Measurements from ENCODE around the gene VIL1. TPM values are rescaled to one million over a fixed set of nuclear protein-coding genes. Genes with fewer than 3 reads are reported as not detected.

The VIL1 gene
- total RNA-seq, 4 donors from 2014 or later = 0.21 to 3.3 (median 1.1) TPM

DNA sequence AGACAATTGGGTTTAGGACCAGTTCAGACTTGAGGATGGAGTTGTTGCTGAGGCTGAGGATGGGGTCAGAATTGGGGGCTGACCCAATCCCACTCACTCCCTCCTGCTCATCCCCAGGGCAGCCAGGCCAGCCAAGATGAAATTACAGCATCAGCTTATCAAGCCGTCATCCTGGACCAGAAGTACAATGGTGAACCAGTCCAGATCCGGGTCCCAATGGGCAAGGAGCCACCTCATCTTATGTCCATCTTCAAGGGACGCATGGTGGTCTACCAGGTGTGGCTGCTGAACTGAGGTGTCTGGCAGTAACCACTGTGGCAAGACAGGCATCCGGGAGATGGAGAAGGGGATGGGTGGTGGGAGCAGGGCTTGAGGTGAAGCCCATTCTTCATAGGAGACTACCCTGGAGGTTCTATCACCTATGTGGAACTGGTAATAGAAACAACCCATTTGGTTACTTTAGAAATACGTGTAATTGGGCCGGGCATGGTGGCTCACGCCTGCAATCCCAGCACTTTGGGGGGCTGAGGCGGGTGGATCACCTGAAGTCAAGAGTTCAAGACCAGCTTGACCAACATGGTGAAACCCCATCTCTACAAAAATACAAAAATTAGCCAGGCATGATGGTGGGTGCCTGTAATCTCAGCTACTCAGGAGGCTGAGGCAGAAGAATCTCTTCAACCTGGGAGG is 13.9 kb downstream of the VIL1 start:
- WGBS = 84% methylated on average over 8 of the region's 8 CpGs
- Histone ChIP-seq H3K36me3 (no peaks in the 10 kb centered on the region), H3K27me3 (no peaks in the 10 kb centered on the region), H3K9me3 (no peaks in the 10 kb centered on the region), H3K4me1 (no peaks in the 10 kb centered on the region), H3K27ac (no peak overlapping the region), H3K4me3 (no peak overlapping the region)
- TF ChIP-seq POLR2A (IDR thresholded peaks at IDR 0.05) = no peak
- peak; percentile 45 to 56 for DNase-seq (ENCODE audit: low spot score in 2 of 2)

DNA sequence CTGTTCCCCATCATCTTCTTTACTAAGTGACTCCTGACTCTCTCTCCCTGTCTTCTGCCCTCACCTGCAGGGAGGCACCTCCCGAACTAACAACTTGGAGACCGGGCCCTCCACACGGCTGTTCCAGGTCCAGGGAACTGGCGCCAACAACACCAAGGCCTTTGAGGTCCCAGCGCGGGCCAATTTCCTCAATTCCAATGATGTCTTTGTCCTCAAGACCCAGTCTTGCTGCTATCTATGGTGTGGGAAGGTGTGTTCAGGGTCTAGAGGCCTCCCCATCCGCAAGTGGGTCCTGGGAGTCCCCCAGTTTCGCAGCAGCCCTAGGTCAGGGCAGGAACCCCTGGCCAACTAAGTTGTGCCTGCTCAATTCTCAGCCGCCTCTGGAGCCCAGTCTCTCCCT is 15.5 kb downstream of the VIL1 start:
- Histone ChIP-seq H3K36me3 (no peaks in the 10 kb centered on the region), H3K4me3 (no peak overlapping the region), H3K4me1 (no peaks in the 10 kb centered on the region), H3K27ac (no peak overlapping the region), H3K9me3 (no peaks in the 10 kb centered on the region), H3K27me3 (no peaks in the 10 kb centered on the region)
- TF ChIP-seq POLR2A (IDR thresholded peaks at IDR 0.05) (no peak), EP300 (IDR thresholded peaks at IDR 0.05) (no peak)
- TF ChIP-seq, protein P1, sequence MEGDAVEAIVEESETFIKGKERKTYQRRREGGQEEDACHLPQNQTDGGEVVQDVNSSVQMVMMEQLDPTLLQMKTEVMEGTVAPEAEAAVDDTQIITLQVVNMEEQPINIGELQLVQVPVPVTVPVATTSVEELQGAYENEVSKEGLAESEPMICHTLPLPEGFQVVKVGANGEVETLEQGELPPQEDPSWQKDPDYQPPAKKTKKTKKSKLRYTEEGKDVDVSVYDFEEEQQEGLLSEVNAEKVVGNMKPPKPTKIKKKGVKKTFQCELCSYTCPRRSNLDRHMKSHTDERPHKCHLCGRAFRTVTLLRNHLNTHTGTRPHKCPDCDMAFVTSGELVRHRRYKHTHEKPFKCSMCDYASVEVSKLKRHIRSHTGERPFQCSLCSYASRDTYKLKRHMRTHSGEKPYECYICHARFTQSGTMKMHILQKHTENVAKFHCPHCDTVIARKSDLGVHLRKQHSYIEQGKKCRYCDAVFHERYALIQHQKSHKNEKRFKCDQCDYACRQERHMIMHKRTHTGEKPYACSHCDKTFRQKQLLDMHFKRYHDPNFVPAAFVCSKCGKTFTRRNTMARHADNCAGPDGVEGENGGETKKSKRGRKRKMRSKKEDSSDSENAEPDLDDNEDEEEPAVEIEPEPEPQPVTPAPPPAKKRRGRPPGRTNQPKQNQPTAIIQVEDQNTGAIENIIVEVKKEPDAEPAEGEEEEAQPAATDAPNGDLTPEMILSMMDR (IDR thresholded peaks at IDR 0.05) = no peak
- peak; percentile 36 to 68 for DNase-seq (ENCODE audit: low spot score in 2 of 2)
- 89% methylated on average over 9 of the region's 9 CpGs for WGBS

DNA sequence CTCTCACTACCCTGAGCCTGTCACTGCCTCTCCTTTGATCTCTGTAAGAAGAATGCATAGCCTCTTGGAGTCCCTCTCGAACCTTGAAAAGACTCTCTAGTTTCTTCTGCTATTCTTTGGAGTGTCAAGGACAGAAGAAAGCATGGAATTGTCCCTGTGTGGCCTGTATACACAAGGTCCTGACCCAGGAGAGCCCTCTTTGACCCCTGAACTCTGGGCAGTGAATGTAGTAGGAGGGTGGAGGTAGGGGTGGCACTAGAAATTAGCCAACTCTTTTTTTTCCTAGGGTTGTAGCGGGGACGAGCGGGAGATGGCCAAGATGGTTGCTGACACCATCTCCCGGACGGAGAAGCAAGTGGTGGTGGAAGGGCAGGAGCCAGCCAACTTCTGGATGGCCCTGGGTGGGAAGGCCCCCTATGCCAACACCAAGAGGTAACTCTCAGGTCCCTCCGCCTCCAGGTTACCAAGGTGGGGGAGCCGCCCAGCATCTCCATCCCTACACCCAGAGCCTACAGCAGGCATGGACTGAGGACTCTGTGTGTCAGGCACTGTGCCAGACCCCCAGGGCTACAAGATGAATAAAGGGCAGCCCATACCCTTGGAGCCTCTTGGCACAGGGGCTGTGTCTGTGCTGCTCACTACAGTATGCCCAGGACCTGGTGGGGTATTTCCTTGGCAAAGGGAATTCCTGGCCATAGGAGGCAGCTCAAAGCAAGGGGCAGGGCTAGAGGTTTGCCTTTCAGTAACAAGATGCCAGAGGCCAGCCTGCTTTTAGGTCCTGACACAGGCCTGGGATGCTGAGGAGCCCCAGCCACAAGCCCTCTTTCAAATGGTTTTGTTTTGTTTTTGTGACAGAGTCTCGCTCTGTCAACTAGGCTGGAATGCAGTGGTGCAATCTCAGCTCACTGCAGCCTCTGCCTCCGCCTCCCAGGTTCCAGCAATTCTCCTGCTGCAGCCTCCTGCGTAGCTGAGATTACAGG is 16.4 kb downstream of the VIL1 start:
- Histone ChIP-seq H3K4me1 (no peaks in the 10 kb centered on the region), H3K27ac (no peak overlapping the region), H3K4me3 (no peak overlapping the region), H3K27me3 (no peaks in the 10 kb centered on the region), H3K36me3 (no peaks in the 10 kb centered on the region), H3K9me3 (no peaks in the 10 kb centered on the region)
- peak; percentile 55 to 62 for DNase-seq (ENCODE audit: low spot score in 2 of 2)
- TF ChIP-seq, protein P1 (IDR thresholded peaks at IDR 0.05) = no peak
- TF ChIP-seq POLR2A (IDR thresholded peaks at IDR 0.05) = no peak
- TF ChIP-seq EP300 (IDR thresholded peaks at IDR 0.05) = no peak
- TF ChIP-seq POLR2AphosphoS5 (IDR thresholded peaks at IDR 0.05) = no peak
- WGBS = 92% methylated on average over 10 of the region's 11 CpGs

DNA sequence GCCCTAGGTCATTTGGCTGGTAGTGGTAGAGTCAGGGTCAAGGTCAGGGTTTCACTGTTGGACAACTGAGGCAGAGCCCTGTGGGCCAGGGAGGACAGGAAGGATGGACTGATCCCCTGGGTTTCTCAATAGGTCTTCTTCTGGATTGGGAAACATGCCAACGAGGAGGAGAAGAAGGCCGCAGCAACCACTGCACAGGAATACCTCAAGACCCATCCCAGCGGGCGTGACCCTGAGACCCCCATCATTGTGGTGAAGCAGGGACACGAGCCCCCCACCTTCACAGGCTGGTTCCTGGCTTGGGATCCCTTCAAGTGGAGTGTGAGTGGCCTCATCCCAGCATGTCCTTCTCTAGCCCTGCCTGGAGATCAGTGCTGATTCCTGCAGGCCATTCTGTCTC is 18.1 kb downstream of the VIL1 start:
- Histone ChIP-seq H3K4me1 (no peaks in the 10 kb centered on the region), H3K9me3 (no peaks in the 10 kb centered on the region), H3K27me3 (no peaks in the 10 kb centered on the region), H3K27ac (no peak overlapping the region), H3K36me3 (no peaks in the 10 kb centered on the region), H3K4me3 (no peak overlapping the region)
- TF ChIP-seq POLR2A (IDR thresholded peaks at IDR 0.05) (no peak), EP300 (IDR thresholded peaks at IDR 0.05) (no peak), POLR2AphosphoS5 (IDR thresholded peaks at IDR 0.05) (no peak)
- TF ChIP-seq, protein P1 (IDR thresholded peaks at IDR 0.05) = no peak
- WGBS = 87% methylated on average over 5 of the region's 5 CpGs
- peak; percentile 53 to 59 for DNase-seq (ENCODE audit: low spot score in 2 of 2)

DNA sequence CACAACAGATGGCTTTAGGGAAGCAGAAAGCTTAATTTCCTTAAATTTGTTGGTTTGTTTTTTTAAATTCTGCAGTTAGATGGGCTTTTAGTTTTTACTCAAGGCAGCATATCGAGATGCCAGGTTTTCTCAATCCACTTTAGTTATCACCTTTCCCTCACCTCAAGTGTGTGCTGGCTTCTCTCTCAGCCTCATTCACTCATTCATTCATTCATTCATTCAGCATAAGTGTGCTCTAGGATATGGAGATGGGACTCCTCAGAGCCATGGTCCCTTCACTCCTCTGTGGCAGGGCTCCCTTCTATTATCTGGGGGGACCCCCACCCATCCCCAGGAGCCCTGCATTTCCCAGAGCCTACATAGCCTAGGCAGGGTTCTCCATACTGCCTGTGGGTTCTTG is 19.0 kb downstream of the VIL1 start:
- WGBS = 86% methylated on average over 1 of the region's 1 CpG
- Histone ChIP-seq H3K27ac (no peak overlapping the region), H3K36me3 (no peaks in the 10 kb centered on the region), H3K4me1 (no peaks in the 10 kb centered on the region), H3K27me3 (no peaks in the 10 kb centered on the region), H3K9me3 (no peaks in the 10 kb centered on the region), H3K4me3 (no peak overlapping the region)
- TF ChIP-seq POLR2A (IDR thresholded peaks at IDR 0.05) (no peak), POLR2AphosphoS5 (IDR thresholded peaks at IDR 0.05) (no peak), EP300 (IDR thresholded peaks at IDR 0.05) (no peak)
- TF ChIP-seq, protein P1 (IDR thresholded peaks at IDR 0.05) = no peak
- peak; percentile 0 to 36 for DNase-seq (ENCODE audit: low spot score in 2 of 2)
